ENCODE data around the gene LSM14B. TPM values are rescaled to one million over a fixed set of nuclear protein-coding genes. Genes with fewer than 3 reads are reported as not detected.

Gene LSM14B
- 10 to 100 TPM; 31.7 to 41.7 TPM for total RNA-seq
- polyA plus RNA-seq, result 10 to 100 TPM; 16.4 to 24.0 TPM
- long read RNA-seq, donor 1, partial matches to known transcripts, result 5 of 14 reads
- long read RNA-seq, donor 1, other reads (novel, unspliced or antisense), result 5 of 14 reads
- long read RNA-seq, donor 2, result 0 reads
- long read RNA-seq, donor 3, result 0 reads
- long read RNA-seq, donor 4, partial matches to known transcripts, result 25 of 27 reads
- long read RNA-seq, donor 4, other reads (novel, unspliced or antisense), result 0 of 27 reads
- long read RNA-seq, donor 5, partial matches to known transcripts, result 10 of 13 reads
- long read RNA-seq, donor 5, other reads (novel, unspliced or antisense), result 0 of 13 reads

DNA sequence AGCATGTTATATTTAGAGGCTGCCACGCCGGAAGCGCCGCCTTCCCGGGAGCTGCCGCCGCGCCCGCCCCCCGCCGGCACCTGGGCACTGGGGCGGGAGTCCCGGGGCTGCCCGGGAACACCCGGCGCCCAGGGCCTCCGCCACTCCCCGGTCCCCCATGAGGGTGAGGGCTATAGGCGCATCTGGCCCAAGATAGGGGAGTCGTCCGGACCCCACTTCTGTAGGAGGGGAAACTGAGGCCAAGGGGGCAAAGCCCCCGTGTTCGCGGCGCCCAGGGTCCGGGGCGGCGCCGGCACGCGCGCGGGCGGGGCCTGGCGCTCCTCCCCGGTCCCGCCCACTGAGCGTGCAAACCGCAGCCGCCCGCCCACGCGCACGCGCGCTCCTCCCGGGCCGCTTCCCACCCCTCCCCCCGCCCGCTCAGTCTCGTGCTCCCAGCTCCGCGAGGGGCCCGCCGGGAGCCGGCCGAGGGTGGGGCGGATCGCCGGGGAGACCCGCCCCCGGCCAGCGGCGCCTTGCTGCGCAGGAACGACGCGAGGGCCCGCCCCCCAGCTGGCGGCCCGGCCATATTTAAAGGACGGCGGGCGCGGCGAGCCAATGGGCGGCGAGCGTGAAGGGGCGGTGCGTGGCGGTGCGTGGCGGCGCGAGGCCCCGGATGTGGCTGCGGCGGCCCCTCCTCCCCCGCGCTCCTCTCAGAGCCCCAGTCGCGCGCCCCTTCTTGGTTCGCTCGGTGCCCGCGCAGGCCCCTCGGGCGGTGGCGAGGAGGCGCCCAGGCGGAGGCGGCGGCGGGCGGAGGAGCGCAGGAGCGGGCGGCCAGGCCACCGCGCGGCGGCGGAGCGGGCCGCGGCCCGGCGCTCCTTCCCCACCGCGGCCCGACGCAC is at the start of gene LSM14B:
LSM14B (plus strand) TSS at position 700 of the 878 bp plus-strand sequence. CDS start 192 bp downstream, outside the sequence.
- 1% methylated on average over 69 to 124 of the region's 124 CpGs for WGBS, 2 donors
- Histone ChIP-seq H3K27me3 (ENCODE audit: control insufficient read depth in 3 of 3, insufficient read depth in 3 of 3, low read length in 2 of 3) (peaks cover 0 to 16% (median 6%) of the 10 kb centered on the region in 3 donors), H3K27ac (ENCODE audit: low read depth in 1 of 2, low read length in 1 of 2) (peak within 1 kb of the TSS; percentile 94 to 98), H3K4me1 (ENCODE audit: control insufficient read depth in 5 of 5, insufficient read depth in 5 of 5, low read length in 5 of 5) (peaks cover 0 to 12% (median 6%) of the 10 kb centered on the region in 5 donors), H3K36me3 (ENCODE audit: control insufficient read depth in 4 of 4, insufficient read depth in 4 of 4, low read length in 4 of 4) (peaks cover 3 to 21% (median 16%) of the 10 kb centered on the region in 4 donors), H3K9me3 (ENCODE audit: control insufficient read depth in 4 of 4, insufficient read depth in 3 of 4, low read length in 3 of 4) (peaks cover 0 to 3% (median 0%) of the 10 kb centered on the region in 4 donors), H3K4me3 (peak within 1 kb of the TSS; percentile 76), H3K9ac (ENCODE audit: insufficient read depth in 1 of 2, low read length in 2 of 2) (peak within 1 kb of the TSS; percentile 25 to 61)
- TF ChIP-seq, protein P1, sequence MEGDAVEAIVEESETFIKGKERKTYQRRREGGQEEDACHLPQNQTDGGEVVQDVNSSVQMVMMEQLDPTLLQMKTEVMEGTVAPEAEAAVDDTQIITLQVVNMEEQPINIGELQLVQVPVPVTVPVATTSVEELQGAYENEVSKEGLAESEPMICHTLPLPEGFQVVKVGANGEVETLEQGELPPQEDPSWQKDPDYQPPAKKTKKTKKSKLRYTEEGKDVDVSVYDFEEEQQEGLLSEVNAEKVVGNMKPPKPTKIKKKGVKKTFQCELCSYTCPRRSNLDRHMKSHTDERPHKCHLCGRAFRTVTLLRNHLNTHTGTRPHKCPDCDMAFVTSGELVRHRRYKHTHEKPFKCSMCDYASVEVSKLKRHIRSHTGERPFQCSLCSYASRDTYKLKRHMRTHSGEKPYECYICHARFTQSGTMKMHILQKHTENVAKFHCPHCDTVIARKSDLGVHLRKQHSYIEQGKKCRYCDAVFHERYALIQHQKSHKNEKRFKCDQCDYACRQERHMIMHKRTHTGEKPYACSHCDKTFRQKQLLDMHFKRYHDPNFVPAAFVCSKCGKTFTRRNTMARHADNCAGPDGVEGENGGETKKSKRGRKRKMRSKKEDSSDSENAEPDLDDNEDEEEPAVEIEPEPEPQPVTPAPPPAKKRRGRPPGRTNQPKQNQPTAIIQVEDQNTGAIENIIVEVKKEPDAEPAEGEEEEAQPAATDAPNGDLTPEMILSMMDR (IDR thresholded peaks at IDR 0.05; ENCODE audit: control extremely low read depth, extremely low read depth), result no peak
- DNase-seq (peak; percentile 98 to 99 (median 99)), ATAC-seq (ENCODE audit: insufficient read depth, low FRiP score) (peak; percentile 90)

DNA sequence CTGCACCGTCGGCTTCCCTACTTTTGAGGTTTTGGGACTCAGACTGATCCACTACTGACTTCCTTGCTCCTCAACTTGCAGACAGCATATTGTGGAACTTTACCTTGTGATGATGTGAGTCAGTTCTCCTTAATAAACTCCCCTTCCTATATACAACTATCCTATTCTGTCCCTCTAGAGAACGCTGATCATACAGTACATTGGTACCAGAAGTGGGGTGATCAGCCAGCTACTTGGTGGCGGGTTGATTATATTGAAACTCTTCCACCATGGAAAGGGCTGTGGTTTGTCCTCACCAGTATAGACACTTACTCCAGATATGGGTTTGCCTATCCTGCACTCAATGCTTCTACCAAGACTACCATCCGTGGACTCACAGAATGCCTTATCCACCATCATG is 49.0 kb upstream of the LSM14B start:
- Histone ChIP-seq H3K9me3 (ENCODE audit: control insufficient read depth in 4 of 4, insufficient read depth in 3 of 4, low read length in 3 of 4) (peaks cover 0 to 15% (median 10%) of the 10 kb centered on the region in 4 donors), H3K27ac (ENCODE audit: low read depth in 1 of 2, low read length in 1 of 2) (no peak overlapping the region), H3K36me3 (ENCODE audit: control insufficient read depth in 4 of 4, insufficient read depth in 4 of 4, low read length in 4 of 4) (no peaks in the 10 kb centered on the region), H3K9ac (ENCODE audit: insufficient read depth in 1 of 2, low read length in 2 of 2) (no peak overlapping the region), H3K4me1 (ENCODE audit: control insufficient read depth in 5 of 5, insufficient read depth in 5 of 5, low read length in 5 of 5) (no peaks in the 10 kb centered on the region), H3K27me3 (ENCODE audit: control insufficient read depth in 3 of 3, insufficient read depth in 3 of 3, low read length in 2 of 3) (no peaks in the 10 kb centered on the region), H3K4me3 (no peak overlapping the region)
- TF ChIP-seq, protein P1 (IDR thresholded peaks at IDR 0.05; ENCODE audit: control extremely low read depth, extremely low read depth), result no peak
- DNase-seq (no peak), ATAC-seq (ENCODE audit: insufficient read depth, low FRiP score) (no peak)
- WGBS, 2 donors, result 96% methylated on average over 5 of the region's 5 CpGs

DNA sequence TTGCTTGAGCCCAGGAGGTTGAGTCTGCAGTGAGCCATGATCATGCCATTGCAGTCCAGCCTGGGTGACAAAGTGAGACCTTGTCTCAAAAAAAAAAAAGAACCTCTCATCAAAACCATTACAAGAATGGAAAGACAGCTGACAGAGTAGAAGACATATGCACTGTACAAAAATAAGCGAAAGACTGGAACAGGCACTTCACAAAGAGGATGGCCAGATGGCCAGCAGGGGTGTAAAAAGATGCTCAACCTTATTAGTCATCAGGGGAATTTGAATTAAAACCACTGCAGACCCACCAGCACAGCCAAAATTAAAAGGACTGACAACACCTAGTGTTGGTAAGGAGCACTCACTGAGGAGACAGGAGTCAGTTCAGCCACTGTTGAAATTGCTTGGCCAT is 43.1 kb upstream of the LSM14B start:
- TF ChIP-seq, protein P1 (IDR thresholded peaks at IDR 0.05; ENCODE audit: control extremely low read depth, extremely low read depth), result no peak
- Histone ChIP-seq H3K36me3 (ENCODE audit: control insufficient read depth in 4 of 4, insufficient read depth in 4 of 4, low read length in 4 of 4) (no peaks in the 10 kb centered on the region), H3K9me3 (ENCODE audit: control insufficient read depth in 4 of 4, insufficient read depth in 3 of 4, low read length in 3 of 4) (peaks cover 0 to 16% (median 8%) of the 10 kb centered on the region in 4 donors), H3K9ac (ENCODE audit: insufficient read depth in 1 of 2, low read length in 2 of 2) (no peak overlapping the region), H3K4me3 (no peak overlapping the region), H3K4me1 (ENCODE audit: control insufficient read depth in 5 of 5, insufficient read depth in 5 of 5, low read length in 5 of 5) (no peaks in the 10 kb centered on the region), H3K27ac (ENCODE audit: low read depth in 1 of 2, low read length in 1 of 2) (no peak overlapping the region), H3K27me3 (ENCODE audit: control insufficient read depth in 3 of 3, insufficient read depth in 3 of 3, low read length in 2 of 3) (no peaks in the 10 kb centered on the region)
- WGBS, 2 donors, result 95 to 98% methylated on average over 1 of the region's 1 CpG
- DNase-seq (no peak), ATAC-seq (ENCODE audit: insufficient read depth, low FRiP score) (no peak)

Measured in lung (tissue), 16 donors.